Measurements from ENCODE around the gene RAPGEF4.

Gene RAPGEF4

DNA sequence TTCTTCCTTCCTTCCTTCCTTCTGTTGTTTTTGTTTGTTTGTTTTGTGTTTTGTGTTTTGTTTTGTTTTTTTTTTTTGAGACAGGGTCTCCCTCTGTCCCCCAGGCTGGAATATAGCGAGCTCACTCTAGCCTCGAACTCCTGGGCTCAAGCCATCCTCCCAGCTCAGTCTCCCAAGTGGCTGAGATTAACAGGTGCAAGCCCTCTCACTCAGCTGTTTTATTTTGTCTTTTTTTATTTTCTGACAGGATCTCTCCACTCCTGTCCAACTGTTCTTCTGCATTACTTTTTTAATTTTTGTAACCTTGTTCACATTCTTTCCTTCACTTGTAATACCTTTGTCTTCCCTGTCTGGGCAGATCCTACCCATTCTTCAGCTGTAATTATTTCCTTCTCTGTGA is 363.6 kb downstream of the RAPGEF4 start:
- TF ChIP-seq, protein P1, sequence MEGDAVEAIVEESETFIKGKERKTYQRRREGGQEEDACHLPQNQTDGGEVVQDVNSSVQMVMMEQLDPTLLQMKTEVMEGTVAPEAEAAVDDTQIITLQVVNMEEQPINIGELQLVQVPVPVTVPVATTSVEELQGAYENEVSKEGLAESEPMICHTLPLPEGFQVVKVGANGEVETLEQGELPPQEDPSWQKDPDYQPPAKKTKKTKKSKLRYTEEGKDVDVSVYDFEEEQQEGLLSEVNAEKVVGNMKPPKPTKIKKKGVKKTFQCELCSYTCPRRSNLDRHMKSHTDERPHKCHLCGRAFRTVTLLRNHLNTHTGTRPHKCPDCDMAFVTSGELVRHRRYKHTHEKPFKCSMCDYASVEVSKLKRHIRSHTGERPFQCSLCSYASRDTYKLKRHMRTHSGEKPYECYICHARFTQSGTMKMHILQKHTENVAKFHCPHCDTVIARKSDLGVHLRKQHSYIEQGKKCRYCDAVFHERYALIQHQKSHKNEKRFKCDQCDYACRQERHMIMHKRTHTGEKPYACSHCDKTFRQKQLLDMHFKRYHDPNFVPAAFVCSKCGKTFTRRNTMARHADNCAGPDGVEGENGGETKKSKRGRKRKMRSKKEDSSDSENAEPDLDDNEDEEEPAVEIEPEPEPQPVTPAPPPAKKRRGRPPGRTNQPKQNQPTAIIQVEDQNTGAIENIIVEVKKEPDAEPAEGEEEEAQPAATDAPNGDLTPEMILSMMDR (IDR thresholded peaks at IDR 0.05; ENCODE audit: control insufficient read depth, extremely low read depth, insufficient read depth), result no peak
- no peak overlapping the region for H3K4me3 ChIP-seq (ENCODE audit: low read depth, low read length)
- DNase-seq (ENCODE audit: low read depth), result no peak

DNA sequence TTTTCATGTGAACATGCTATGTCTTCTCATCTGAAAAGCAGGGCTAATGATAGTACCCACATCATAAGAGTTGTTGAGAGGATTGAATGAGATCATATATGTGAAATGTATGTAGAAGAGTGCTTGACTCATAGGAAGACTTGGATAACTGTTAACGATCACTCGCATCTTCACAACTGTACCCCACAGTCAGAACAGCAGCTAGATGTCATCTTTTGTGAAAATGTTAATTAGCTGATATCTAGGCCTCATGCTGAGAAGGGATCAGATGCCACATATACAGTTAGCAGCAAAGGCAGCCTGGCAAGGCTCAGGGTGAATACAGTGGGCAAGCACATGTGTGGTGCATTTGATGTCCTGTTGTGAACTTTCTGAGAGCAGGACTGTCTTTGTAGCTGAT is 364.2 kb downstream of the RAPGEF4 start:
- no peak for DNase-seq (ENCODE audit: low read depth)
- no peak overlapping the region for H3K4me3 ChIP-seq (ENCODE audit: low read depth, low read length)
- TF ChIP-seq, protein P1 (IDR thresholded peaks at IDR 0.05; ENCODE audit: control insufficient read depth, extremely low read depth, insufficient read depth), result no peak

DNA sequence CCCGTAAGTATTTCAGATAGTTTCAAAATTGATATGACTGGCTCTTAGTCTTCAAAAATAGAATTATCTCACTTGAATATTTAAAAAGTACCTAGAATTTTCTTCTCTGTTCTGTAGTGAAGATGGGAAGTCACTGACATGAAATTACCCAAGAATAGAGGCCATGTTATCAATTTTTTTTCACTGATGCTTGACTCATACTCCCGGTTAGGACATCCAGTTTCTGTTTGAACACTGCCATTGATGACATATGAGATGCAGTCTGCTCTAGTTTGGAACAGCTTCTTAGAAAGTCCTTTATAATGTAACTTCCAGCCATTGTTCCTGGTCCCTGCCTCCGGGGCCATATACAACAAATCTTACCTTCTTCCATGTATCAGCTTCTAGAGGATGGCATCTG is 366.0 kb downstream of the RAPGEF4 start:
- TF ChIP-seq, protein P1 (IDR thresholded peaks at IDR 0.05; ENCODE audit: control insufficient read depth, extremely low read depth, insufficient read depth), result no peak
- no peak overlapping the region for H3K4me3 ChIP-seq (ENCODE audit: low read depth, low read length)
- no peak for DNase-seq (ENCODE audit: low read depth)
